Calu3 (cell line): ENCODE measurements around the gene IZUMO4. TPM values are rescaled to one million over a fixed set of nuclear protein-coding genes. Genes with fewer than 3 reads are reported as not detected.

Experiments
- Bru-seq: library from RNA; stranded (reverse); fragments of 400-500 nt; gene quantifications from one replicate; lab custom pipeline; 2021; lab: Mats Ljungman, UMichigan
- BruChase-seq, 2 experiments: library from RNA; stranded (reverse); fragments of 400-500 nt; gene quantifications; one replicate each; lab custom pipeline; 2021; lab: Mats Ljungman, UMichigan
- BruUV-seq: library from RNA; stranded (reverse); fragments of 400-500 nt; replicated peaks from 2 replicates; lab custom pipeline; 2021; lab: Mats Ljungman, UMichigan
- CTCF ChIA-PET: fragments of 300-600 bp; sonication (Branson Sonifier 250); formaldehyde crosslinking; loops from one replicate; lab custom pipeline; 2022; ENCODE audit warnings: antibody characterized with exemption; lab: Charles Lee
- DNase-seq: peaks from one replicate; pipeline ENCODE4 v3.0.0; 2022
- H3K27ac Mint-ChIP-seq: one replicate; pipeline ENCODE4 v1.8.0; 2022; ENCODE audit warnings: mixed read lengths; ENCODE audit not compliant: unreplicated experiment
- H3K27me3 Mint-ChIP-seq: one replicate; pipeline ENCODE4 v1.8.0; 2022; ENCODE audit warnings: mixed read lengths; ENCODE audit not compliant: unreplicated experiment
- H3K36me3 Mint-ChIP-seq: one replicate; pipeline ENCODE4 v1.8.0; 2022; ENCODE audit warnings: mild to moderate bottlenecking, moderate library complexity, mixed read lengths; ENCODE audit not compliant: insufficient read depth, unreplicated experiment
- H3K4me1 Mint-ChIP-seq: one replicate; pipeline ENCODE4 v1.8.0; 2022; ENCODE audit warnings: mild to moderate bottlenecking, low read depth, mixed read lengths; ENCODE audit not compliant: unreplicated experiment
- H3K4me3 Mint-ChIP-seq: one replicate; pipeline ENCODE4 v1.8.0; 2022; ENCODE audit warnings: mild to moderate bottlenecking, low read depth, moderate library complexity, mixed read lengths; ENCODE audit not compliant: unreplicated experiment
- H3K9me3 Mint-ChIP-seq: one replicate; pipeline ENCODE4 v1.8.0; 2022; ENCODE audit warnings: low read depth, mixed read lengths; ENCODE audit not compliant: unreplicated experiment
- CTCF ChIP-seq: fragments of 200-600 bp; IDR thresholded peaks from one replicate; pipeline ENCODE4 v1.8.0; 2022; ENCODE audit warnings: antibody characterized with exemption; ENCODE audit not compliant: unreplicated experiment
- intact Hi-C: fragments of 100-400 bp; cut with micrococcal nuclease; formaldehyde crosslinking; loops from one replicate; pipeline ENCODE4 v1.10.0; 2022; ENCODE audit not compliant: unreplicated experiment
- long read RNA-seq: library from polyadenylated mRNA; stranded (forward); transcript quantifications from one replicate; pipeline ENCODE4 v2.0.0, GENCODE V29; 2022
- total RNA-seq: library from RNA; stranded (reverse); gene quantifications from 2 replicates; pipeline ENCODE4 v1.2.3, GENCODE V29; 2022

The IZUMO4 gene
- total RNA-seq (2.7 and 2.8 TPM in 2 replicates), Bru-seq, nascent RNA (percentile 14 among the genes with signal in this experiment), BruChase-seq, experiment 1, labeled RNA remaining after a 6-hour chase (percentile 30 among the genes with signal in this experiment), BruChase-seq, experiment 2, labeled RNA remaining after a 2-hour chase (percentile 19 among the genes with signal in this experiment)
- long read RNA-seq = 0 reads

DNA sequence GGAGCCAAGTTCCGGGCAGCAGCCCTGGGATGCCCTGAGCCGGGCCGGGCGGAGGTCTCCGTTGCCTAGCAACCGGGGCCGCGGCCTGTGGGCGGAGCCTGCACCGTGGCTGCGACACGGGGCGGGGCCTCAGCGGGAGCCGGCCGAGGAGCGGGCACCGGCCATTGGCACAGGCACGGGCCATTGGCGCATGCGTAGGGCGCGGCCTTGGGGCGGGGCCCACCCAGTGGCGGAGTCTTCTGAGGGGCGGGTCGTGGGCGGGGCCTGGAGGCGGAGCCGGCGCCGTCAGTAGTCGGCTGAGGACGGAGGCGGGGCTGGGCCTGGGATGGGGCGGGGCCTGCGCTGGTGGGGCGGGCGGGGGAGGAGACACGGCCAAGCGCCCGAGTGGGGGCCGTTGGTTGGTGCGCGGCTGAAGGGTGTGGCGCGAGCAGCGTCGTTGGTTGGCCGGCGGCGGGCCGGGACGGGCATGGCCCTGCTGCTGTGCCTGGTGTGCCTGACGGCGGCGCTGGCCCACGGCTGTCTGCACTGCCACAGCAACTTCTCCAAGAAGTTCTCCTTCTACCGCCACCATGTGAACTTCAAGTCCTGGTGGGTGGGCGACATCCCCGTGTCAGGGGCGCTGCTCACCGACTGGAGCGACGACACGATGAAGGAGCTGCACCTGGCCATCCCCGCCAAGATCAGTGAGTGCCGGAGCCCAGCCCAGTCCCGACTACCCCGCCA, at the start of gene IZUMO4:
Gene IZUMO4 (plus strand): TSS at position 436 of the 723 bp plus-strand sequence. CDS start 31 bp downstream, at position 467.
- no peaks in the 10 kb centered on the region for H3K9me3 Mint-ChIP-seq
- TF ChIP-seq CTCF = no peak
- CTCF ChIA-PET = interaction anchor here (0.6 kb wide), 1 partner anchor 59 kb away, joined by 5 read pairs; no protein-coding TSS in a partner anchor
- H3K4me3 Mint-ChIP-seq = peak within 1 kb of the TSS; percentile 80
- DNase-seq = peak; percentile 97
- no peaks in the 10 kb centered on the region for H3K4me1 Mint-ChIP-seq
- peaks cover 56% of the 10 kb centered on the region for H3K36me3 Mint-ChIP-seq
- BruUV-seq = no TSS peak
- intact Hi-C loops = no loop called here
- H3K27ac Mint-ChIP-seq = peak within 1 kb of the TSS; percentile 70
- no peaks in the 10 kb centered on the region for H3K27me3 Mint-ChIP-seq

- Mint-ChIP-seq H3K4me1 (no peaks in the 10 kb centered on the region), H3K27me3 (no peaks in the 10 kb centered on the region), H3K36me3 (peaks cover 66% of the 10 kb centered on the region), H3K4me3 (peak overlapping the region; percentile 74), H3K9me3 (no peaks in the 10 kb centered on the region), H3K27ac (no peak overlapping the region)
- no peak for TF ChIP-seq CTCF
- CTCF ChIA-PET = no interaction called here
- BruUV-seq = no TSS peak
- intact Hi-C loops = no loop called here
- no peak for DNase-seq
Observed at GRCh38 chr19:2047076-2047448, 49.7 kb upstream of the IZUMO4 start.

DNA sequence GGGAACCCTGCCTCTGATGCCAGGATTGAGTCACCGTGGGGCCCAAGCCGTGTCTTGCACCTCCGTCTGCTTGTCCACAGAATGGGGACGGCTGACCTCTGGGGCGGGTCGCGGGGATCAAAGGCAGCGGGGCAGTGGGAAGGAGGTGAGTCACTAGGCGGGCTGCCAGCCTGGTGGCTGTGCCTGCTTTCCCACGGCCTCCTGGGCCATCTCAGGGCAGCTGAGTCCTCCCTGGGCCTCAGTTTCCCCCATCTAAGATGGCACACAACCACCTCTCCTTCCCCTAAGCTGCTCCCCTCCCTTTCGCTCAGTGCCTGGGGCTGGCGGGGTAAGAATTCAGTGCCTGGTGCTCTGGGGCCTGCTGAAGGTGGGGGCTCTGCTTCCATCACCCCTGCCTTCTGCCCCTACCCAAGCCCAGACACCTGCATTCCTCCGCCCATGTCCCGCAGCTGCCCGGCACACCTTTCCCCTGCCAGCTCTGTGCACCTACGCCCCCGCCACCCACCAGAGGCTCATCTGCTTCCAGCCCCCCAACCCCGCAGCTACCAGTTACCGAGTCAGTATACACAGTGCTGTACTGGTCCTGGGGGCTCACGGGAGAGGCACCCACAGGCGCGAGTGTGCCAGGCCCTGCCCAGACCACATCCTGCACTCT, 49.1 kb upstream of the IZUMO4 start:
- CTCF ChIA-PET = no interaction called here
- H3K9me3 Mint-ChIP-seq = no peaks in the 10 kb centered on the region
- no peaks in the 10 kb centered on the region for H3K4me1 Mint-ChIP-seq
- no peaks in the 10 kb centered on the region for H3K27me3 Mint-ChIP-seq
- BruUV-seq = no TSS peak
- intact Hi-C loops = no loop called here
- no peak for TF ChIP-seq CTCF
- H3K4me3 Mint-ChIP-seq = peak overlapping the region; percentile 74
- H3K27ac Mint-ChIP-seq = no peak overlapping the region
- H3K36me3 Mint-ChIP-seq = peaks cover 62% of the 10 kb centered on the region
- DNase-seq = peak; percentile 39

GRCh38 chr19:2048104-2048958, 48.4 kb upstream of the IZUMO4 start:
- Mint-ChIP-seq H3K27me3 (no peaks in the 10 kb centered on the region), H3K4me3 (peak overlapping the region; percentile 74), H3K27ac (no peak overlapping the region), H3K9me3 (no peaks in the 10 kb centered on the region), H3K4me1 (no peaks in the 10 kb centered on the region), H3K36me3 (peaks cover 54% of the 10 kb centered on the region)
- BruUV-seq = no TSS peak
- CTCF ChIA-PET = no interaction called here
- no peak for DNase-seq
- no peak for TF ChIP-seq CTCF
- intact Hi-C loops = no loop called here
